ENCODE results near the gene CDC14B.

CDC14B gene

GRCh38 chr9:96500696-96501632 is 118.7 kb downstream of the CDC14B start:
- no peak for DNase-seq

GRCh38 chr9:96499257-96499656 is 120.4 kb downstream of the CDC14B start:
- no peak for DNase-seq

GRCh38 chr9:96498796-96499195 is 120.8 kb downstream of the CDC14B start:
- no peak for DNase-seq

GRCh38 chr9:96497117-96497399 is 122.6 kb downstream of the CDC14B start:
- DNase-seq, result no peak

GRCh38 chr9:96496368-96497116 is 123.1 kb downstream of the CDC14B start:
- DNase-seq, result no peak

- DNase-seq, result no peak
Observed at GRCh38 chr9:96495341-96495740, 124.3 kb downstream of the CDC14B start.

- DNase-seq, result no peak
Observed at GRCh38 chr9:96494215-96494800, 125.3 kb downstream of the CDC14B start.

GRCh38 chr9:96493757-96494156 is 125.9 kb downstream of the CDC14B start:
- no peak for DNase-seq

- DNase-seq, result no peak
Observed at GRCh38 chr9:96492993-96493531, 126.6 kb downstream of the CDC14B start.

- DNase-seq, result no peak
Observed at GRCh38 chr9:96491880-96492525, 127.6 kb downstream of the CDC14B start.

GRCh38 chr9:96491079-96491879 is 128.4 kb downstream of the CDC14B start:
- DNase-seq, result no peak

- DNase-seq, result no peak
Observed at GRCh38 chr9:96490534-96491078, 129.0 kb downstream of the CDC14B start.

GRCh38 chr9:96489482-96489979 is 130.1 kb downstream of the CDC14B start:
- DNase-seq, result no peak

- DNase-seq, result no peak
Observed at GRCh38 chr9:96487949-96488348, 131.7 kb downstream of the CDC14B start.

GRCh38 chr9:96487029-96487396 is 132.6 kb downstream of the CDC14B start:
- no peak for DNase-seq

- DNase-seq, result no peak
Observed at GRCh38 chr9:96486386-96487028, 133.1 kb downstream of the CDC14B start.

GRCh38 chr9:96485280-96485679 is 134.4 kb downstream of the CDC14B start:
- no peak for DNase-seq

GRCh38 chr9:96484521-96484931 is 135.1 kb downstream of the CDC14B start:
- no peak for DNase-seq

- no peak for DNase-seq
Observed at GRCh38 chr9:96483733-96484390, 135.8 kb downstream of the CDC14B start.

- no peak for DNase-seq
Observed at GRCh38 chr9:96483197-96483596, 136.4 kb downstream of the CDC14B start.

- DNase-seq, result no peak
Observed at GRCh38 chr9:96482476-96482875, 137.2 kb downstream of the CDC14B start.
